BE2C (cell line): ENCODE measurements around the gene LRRC7.

Experiments
- DNase-seq: peaks from one replicate; pipeline ENCODE4 v3.0.0-alpha.2; 2020
- H3K27me3 ChIP-seq: fragments of 250-450 bp; sonication (Bioruptor Pico); 2 replicates; pipeline ENCODE4 v1.5.1; 2020; ENCODE audit warnings: mild to moderate bottlenecking
- H3K36me3 ChIP-seq: fragments of 250-450 bp; sonication (Bioruptor Pico); 2 replicates; pipeline ENCODE4 v1.5.1; 2020; ENCODE audit warnings: mild to moderate bottlenecking
- H3K4me1 ChIP-seq: fragments of 250-450 bp; sonication (Bioruptor Pico); 2 replicates; pipeline ENCODE4 v1.5.1; 2020
- H3K4me3 ChIP-seq: 2 replicates; pipeline ENCODE4 v1.5.1; 2011; ENCODE audit warnings: low read depth, low read length
- H3K9me3 ChIP-seq: fragments of 250-450 bp; sonication (Bioruptor Pico); 2 replicates; pipeline ENCODE4 v1.5.1; 2020
- TF ChIP-seq, protein P1 (sequence below): IDR thresholded peaks from 2 replicates; pipeline ENCODE4 v1.5.1; 2012; ENCODE audit warnings: mild to moderate bottlenecking, low read depth, low read length

The LRRC7 gene

DNA sequence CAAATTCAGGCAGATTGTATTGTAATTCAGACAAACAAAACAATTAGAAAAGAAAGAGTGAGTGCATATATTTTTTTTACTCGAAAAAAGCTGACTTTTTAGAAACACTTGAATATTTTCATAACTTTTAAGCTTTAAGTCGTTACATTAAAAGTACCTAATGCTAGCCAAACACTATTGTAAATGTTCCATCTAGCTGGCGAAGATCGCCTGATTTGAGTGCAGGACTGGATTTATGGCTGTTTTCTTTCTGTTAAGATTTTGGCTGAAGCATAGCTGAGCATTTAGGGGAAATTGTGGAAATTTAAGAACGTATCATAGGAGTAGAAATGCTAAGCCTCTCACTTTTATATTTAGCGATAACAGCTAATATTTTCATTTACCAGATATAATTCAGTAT, 24.6 kb downstream of the LRRC7 start:
- no peak for DNase-seq
- Histone ChIP-seq H3K36me3 (no peaks in the 10 kb centered on the region), H3K9me3 (no peaks in the 10 kb centered on the region), H3K4me1 (no peaks in the 10 kb centered on the region), H3K27me3 (no peaks in the 10 kb centered on the region), H3K4me3 (no peak overlapping the region)
- TF ChIP-seq, protein P1, sequence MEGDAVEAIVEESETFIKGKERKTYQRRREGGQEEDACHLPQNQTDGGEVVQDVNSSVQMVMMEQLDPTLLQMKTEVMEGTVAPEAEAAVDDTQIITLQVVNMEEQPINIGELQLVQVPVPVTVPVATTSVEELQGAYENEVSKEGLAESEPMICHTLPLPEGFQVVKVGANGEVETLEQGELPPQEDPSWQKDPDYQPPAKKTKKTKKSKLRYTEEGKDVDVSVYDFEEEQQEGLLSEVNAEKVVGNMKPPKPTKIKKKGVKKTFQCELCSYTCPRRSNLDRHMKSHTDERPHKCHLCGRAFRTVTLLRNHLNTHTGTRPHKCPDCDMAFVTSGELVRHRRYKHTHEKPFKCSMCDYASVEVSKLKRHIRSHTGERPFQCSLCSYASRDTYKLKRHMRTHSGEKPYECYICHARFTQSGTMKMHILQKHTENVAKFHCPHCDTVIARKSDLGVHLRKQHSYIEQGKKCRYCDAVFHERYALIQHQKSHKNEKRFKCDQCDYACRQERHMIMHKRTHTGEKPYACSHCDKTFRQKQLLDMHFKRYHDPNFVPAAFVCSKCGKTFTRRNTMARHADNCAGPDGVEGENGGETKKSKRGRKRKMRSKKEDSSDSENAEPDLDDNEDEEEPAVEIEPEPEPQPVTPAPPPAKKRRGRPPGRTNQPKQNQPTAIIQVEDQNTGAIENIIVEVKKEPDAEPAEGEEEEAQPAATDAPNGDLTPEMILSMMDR = no peak

DNA sequence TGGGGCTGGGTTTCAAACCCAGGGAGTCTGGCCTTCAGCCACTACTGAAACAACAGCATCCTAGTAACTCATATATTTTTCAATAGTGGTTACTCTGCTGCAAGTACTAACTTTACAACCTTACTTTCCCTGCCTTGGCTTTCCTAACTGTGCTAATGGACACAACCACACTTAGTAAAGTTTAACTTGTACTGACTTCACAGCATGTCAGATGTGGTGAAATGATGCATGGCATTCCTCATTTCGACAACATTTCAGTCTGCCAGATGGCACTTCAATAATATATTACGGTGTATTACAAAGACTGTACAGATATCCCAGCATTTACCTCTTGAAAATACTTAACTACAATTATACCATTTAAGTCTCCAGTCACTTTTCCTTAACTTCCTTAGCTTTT, 27.8 kb downstream of the LRRC7 start:
- Histone ChIP-seq H3K27me3 (no peaks in the 10 kb centered on the region), H3K4me1 (no peaks in the 10 kb centered on the region), H3K9me3 (no peaks in the 10 kb centered on the region), H3K36me3 (no peaks in the 10 kb centered on the region), H3K4me3 (no peak overlapping the region)
- no peak for DNase-seq
- TF ChIP-seq, protein P1 = no peak

GRCh38 chr1:69611316-69611715, 43.6 kb downstream of the LRRC7 start:
- Histone ChIP-seq H3K27me3 (no peaks in the 10 kb centered on the region), H3K36me3 (no peaks in the 10 kb centered on the region), H3K4me3 (no peak overlapping the region), H3K9me3 (no peaks in the 10 kb centered on the region), H3K4me1 (no peaks in the 10 kb centered on the region)
- TF ChIP-seq, protein P1 = no peak
- no peak for DNase-seq

DNA sequence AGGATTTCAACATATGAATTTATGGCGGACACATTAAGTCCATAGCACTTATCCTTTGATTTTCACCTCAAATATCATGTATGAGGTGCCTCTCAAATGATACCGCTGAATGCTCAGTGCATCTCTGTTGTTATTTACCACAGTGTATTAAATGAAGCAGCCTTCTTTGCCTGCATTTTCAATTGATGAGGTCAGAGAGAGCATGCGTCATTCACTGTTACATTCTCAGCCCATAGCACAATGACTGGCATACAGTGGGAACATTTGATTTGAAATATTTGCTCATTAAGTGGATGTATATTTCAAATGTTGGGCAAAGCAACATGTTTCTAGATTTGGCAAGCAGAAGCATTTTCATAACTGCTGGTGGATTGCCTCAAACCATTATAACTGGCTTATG, 45.7 kb downstream of the LRRC7 start:
- Histone ChIP-seq H3K9me3 (no peaks in the 10 kb centered on the region), H3K4me3 (no peak overlapping the region), H3K4me1 (no peaks in the 10 kb centered on the region), H3K36me3 (no peaks in the 10 kb centered on the region), H3K27me3 (no peaks in the 10 kb centered on the region)
- DNase-seq = no peak
- TF ChIP-seq, protein P1 = no peak

GRCh38 chr1:69638673-69639072, 71.0 kb downstream of the LRRC7 start:
- no peaks in the 10 kb centered on the region for H3K36me3 ChIP-seq
- no peak for DNase-seq
- no peaks in the 10 kb centered on the region for H3K27me3 ChIP-seq
- H3K4me3 ChIP-seq = no peak overlapping the region
- H3K9me3 ChIP-seq = no peaks in the 10 kb centered on the region
- TF ChIP-seq, protein P1 = no peak
- H3K4me1 ChIP-seq = no peaks in the 10 kb centered on the region

- H3K27me3 ChIP-seq = no peaks in the 10 kb centered on the region
- H3K4me3 ChIP-seq = no peak overlapping the region
- no peaks in the 10 kb centered on the region for H3K36me3 ChIP-seq
- no peaks in the 10 kb centered on the region for H3K9me3 ChIP-seq
- no peaks in the 10 kb centered on the region for H3K4me1 ChIP-seq
- TF ChIP-seq, protein P1 = no peak
- DNase-seq = no peak
Measured at GRCh38 chr1:69639159-69639558, 71.4 kb downstream of the LRRC7 start.
